Hematopoietic multipotent progenitor cell treated with erythropoietin and hydrocortisone succinate and interleukin-3 and kit ligand, for 17 days (in vitro differentiated cells): ENCODE results near the gene IQSEC1.

Experiments used
- DNase-seq: peaks from one replicate; pipeline ENCODE4 v3.0.0-alpha.2; 2015; ENCODE audit warnings: low spot score

The IQSEC1 gene

DNA sequence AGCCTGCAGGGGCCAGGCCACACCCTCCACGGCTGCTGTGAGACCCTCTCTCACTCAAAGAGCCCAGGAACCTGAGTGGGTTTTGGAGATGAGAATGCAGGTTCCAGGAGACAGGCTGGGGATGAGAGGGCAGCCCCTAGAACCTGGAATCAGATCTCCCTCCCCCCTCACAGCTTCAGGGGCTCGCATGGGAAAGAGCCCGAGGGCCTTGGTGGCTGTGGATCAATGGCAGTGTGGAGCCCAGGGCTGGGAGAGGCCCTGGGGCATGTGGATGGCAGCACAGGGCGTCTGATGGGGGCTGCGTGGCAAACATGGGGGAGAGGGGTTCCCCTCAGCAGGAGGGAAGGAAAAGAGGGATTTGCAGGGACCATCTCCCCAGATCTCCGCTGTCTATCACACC is 119.0 kb downstream of the IQSEC1 start:
- DNase-seq, result no peak

DNA sequence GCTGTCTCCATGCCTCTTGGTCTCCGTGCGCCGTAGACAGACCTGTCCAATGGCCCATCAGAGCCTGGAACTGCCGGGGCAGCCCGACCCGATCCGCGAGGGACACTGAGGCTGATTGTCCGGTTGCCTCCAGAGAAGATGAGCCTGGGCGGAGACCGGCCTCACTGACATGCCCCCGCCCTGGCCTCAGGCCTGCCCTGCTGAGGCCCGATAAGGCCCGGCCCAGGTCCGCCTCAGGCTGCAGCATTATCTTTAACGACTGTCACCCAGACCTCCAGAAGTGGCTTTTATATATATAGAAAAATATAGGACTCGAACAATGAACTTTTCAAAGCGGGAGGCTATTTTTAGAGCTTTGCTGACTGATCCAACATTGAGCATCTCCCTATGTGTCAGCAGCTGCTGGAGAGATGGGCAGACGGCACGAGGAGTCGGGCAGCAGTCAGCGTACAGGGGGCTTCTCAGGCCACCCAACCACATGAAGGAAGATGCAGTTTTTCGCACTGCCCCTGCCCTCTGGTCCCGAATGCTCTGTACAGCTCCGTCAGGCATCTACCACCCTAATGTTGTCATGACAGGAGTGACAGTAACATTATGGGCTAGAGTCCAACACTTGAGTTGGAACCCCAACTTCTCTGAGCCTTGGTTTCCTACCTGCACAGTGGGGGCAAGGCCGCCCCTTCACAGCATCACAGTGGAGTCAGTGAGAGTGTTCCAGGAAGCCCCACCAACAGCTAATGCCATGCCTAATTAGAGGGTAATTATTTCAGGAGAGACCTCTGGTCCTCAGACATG is 119.8 kb downstream of the IQSEC1 start:
- DNase-seq, result peak; percentile 88

DNA sequence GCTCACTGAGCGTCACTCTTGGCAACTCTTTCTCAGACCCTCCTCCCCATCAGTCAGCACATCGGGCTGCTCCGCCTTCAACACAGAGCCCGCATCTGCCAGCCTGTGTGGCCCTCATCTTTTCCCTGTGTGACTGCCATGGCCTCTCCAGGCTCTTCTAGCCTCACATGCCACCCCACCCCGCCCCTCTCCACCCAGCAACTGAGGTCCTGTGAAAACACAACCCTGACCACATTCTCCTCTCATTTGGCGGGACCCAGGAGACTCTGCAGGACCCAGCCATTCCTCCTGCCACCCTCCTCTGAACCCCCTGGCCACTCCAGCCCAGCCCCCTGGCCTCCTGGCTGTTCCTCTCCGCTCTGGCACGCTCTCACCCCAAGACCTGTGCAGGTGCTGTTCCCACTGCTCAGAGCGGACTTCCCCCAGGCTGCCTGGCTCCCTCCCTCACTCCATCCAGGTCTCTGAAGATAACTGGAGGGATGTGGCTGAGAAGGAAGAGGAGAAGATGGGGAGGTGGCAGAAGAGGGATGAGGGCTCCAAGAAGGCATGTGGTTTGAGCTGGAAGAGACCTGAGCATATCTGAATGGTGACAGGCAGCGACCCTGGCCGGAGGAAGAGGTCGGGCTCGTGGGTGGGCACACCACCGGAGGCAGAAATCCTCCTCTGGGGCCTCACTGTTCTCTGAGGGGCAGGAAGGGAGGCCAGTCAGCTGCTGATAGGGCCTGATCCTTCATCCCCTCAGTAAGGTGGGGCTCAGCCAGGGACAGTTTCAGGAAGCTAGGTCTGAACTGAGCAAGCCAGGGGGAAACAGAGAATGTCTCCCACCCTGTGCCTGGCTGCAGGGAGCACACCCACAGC is 120.7 kb downstream of the IQSEC1 start:
- DNase-seq, result peak; percentile 52

DNA sequence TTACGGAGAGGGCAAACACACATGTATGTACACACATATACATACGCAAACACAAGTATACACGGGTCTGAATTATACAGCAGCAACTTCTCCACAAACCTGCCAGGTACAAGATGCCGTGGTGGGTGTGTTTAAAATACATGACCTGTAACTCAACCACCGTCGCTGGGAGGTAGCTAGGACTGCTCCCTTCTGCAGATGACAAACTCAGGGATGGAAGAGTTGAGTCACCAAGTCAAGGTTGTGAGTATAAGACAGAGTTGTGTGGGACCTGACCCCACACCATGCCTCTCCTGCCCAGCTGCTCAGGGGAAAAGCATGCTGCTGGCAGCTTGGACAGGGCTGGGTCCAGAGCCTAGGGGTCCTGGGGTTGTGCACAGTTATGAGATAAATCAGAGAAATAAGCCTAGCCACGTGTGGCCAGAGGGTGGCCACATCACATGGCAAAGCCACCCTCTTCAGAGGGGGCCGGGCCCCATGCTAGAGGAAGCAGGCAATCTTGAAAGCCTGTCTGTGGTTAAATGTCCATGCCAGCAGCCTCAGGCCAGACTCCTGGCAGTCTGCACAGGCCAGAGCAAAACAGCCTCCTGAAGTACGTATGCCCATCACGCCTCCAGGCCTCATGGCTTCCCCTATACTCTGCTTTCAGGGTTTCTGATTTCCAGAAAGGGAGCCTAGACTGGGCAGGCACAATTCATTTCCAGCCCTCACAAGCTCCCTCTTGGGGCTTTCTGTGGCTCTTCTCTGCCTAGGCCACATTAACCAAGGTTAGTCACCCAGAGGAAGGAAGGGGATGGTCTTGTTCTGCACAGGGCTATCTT is 124.1 kb downstream of the IQSEC1 start:
- DNase-seq, result no peak

- DNase-seq, result no peak
These were observed 124.9 kb downstream of the IQSEC1 start for GRCh38 chr3:12948371-12948770.

GRCh38 chr3:12947504-12948369 is 125.5 kb downstream of the IQSEC1 start:
- DNase-seq, result peak; percentile 71

- DNase-seq, result no peak
These were observed 126.4 kb downstream of the IQSEC1 start for GRCh38 chr3:12946649-12947316.

DNA sequence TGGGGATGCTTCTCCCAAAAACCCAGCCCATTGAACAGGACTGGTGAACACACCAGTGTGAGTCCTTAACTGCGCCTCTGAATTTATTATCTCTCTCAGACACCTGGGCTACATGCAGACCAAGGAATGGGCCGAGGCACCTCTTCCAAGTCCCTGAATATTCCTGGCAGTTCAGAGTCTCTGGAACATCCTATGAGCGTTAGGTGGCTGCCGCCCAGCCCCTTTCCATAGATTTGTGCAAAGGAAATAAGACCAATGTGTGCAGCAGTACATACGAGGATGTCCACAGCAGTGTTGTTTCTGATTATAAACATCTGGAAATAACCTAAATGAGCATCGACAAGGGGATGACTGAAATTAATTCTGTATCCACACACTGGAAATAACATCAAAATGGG is 127.0 kb downstream of the IQSEC1 start:
- DNase-seq, result peak; percentile 54

DNA sequence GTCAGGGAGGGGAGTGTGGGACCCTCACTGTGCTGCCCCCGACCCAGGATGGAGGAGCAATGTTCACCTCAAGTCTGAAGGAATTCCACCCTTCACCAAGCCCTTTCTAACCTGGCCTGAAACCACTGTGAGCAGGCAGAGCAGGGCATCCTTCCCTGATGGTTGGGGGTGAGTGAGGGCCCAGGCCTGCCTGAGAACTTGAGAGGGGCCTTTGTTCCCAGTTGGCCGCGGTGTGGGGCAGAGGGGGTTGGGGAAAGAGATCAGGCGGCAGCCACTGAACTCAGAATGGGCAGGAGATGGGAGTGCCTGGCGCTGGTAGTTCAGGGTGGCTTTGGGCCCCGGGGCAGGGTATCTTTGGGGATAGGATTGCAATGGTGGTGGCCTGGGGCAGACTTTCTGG is 128.4 kb downstream of the IQSEC1 start:
- DNase-seq, result no peak

DNA sequence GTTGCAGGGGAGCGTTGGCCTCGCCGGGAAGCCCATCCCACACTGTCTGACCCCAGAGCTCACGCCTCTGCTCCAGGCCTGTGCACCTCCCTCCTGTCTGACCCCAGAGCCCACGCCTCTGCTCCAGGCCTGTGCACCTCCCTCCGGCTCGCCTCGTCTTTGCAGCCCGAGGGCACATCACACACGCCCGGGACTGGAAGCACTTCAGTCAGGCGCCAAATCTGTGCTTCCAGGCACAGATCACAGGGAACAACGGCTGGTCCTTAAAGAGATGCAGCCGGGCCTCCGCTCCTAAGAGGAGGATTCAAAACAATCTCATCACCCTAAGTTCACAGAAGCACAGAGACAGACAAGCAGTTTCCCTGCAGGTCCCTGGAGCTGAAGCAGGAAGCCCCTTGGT is 128.8 kb downstream of the IQSEC1 start:
- no peak for DNase-seq

DNA sequence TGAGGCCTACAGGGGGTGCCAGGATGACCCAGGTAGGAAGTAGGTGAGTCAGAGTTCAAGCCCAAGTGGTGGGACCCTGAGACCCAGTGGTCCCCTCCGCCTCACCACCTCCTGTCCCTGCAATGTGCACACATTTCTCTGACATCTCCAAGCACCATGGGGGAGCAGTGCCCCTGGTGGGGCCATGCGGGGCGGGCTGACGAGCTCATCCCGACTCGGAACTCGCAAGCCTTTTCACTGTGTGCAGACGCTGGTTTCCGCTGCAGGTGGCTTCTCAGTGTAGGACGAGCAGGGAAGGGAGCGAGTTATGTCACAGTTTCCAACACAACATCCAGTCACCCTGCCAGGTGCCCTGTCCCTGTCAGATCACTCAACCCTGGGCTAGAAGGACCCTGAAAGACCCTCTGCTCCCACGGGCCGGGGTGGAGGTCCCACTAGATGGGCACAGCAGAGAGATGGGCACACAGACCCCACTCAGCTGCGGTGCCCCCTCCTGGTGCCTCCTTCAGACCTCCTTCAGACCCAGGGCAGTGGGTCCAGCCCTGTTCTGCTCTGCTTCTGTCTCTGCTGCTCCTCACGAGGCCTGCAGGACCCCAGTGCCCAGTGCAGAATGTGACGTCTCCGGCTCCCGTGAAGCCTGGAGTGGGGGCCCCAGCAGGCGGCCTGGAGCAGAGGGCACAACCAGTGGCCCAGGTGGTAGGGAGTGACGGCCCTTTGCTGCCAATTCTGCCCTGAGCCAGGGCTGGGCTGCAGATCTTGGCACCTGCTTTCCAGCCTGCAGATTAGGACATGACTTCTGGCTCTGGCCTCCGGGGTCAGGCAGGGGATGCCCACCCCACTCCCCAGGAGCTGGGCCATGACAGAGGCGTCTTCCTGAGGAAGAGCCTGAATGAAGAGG is 129.9 kb downstream of the IQSEC1 start:
- DNase-seq, result no peak

GRCh38 chr3:12941495-12942023 is 131.7 kb downstream of the IQSEC1 start:
- DNase-seq, result no peak

GRCh38 chr3:12940854-12941253 is 132.4 kb downstream of the IQSEC1 start:
- no peak for DNase-seq

DNA sequence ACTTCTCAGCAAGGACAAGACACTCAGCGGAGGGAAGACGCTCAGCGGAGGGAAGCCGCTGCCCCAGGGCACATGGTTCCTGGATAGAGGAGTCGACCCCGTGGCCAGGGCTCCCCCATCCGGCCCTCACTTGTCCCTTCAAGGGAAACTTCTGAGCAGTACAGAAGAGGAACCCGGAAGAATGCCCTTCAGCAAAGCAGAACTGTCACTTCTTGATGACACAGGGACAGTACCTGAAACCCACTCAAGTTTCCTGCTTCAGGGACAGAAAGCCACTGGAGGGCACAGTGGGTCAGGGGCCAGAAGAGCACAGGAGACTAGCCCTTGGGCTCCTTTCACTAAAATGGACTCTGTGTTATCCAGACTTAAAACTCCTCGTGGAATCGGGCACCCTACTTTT is 134.1 kb downstream of the IQSEC1 start:
- no peak for DNase-seq

DNA sequence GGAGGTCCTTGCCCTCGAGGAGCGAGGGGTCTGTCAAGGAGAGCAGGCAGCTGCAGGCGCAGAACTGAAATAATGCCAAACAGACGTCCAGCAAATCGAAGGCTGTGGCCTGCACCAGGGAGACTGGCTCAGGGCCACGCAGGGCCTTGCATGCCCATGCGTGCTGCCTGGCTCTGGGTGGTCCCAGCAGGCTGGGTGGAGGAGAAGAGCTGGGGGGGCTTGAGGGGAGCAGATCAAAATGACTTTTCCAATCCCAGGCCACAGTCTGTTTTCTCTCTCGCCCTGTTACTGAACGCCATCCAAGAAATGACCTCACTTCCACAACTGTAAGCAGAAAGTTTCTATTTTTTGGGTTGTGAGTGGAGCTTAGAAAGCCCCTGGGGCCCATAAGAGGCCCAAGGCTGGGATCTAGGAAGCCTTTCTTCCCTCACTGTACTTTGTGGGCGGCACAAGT is 134.9 kb downstream of the IQSEC1 start:
- no peak for DNase-seq

DNA sequence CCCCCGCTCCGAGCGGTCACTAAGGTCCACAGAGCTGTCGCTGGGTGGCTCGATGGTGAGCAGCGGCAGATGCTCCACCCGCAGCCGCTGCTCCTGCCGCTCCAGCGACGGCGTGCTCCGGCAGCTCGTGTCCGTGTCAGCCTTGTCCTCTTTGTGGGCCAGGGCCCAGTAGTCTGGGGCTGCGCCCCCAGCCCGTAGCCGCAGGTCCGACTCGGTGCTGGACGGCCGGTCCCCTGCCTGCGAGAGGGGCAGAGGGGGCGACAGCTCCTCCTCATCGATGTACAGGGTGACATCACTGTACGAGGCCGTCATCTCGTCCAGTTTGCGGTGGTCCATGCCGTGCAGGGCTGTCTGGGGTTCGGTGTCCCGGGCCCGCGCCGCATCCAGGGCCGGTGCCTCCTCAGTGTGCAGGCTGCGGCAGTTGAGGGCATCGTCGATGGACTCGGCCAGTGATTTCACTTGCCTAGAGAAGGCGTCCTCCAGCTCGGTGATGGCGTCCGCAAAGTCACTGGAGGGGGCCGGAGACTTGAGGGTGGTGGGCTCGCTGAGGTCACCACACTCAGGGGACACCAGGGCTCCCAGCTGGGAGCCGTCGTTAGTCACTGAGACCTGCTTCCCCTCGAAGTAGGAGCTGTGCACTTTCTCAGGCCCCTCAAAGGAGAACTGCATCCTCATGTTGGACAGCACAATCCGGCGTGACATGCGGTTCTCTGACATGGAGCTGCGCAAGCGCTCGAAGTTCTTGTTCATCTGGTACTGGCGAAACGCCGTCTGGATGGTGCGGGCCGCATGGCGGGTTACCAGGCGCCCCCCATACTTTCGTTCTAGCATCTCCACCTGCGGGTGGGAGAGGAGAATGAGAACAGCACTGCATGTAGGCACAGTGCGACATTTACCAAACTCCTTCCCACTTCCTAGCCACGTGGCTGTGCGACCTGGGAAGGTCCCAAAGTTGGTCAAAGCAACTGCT is 137.1 kb downstream of the IQSEC1 start:
- DNase-seq, result no peak

GRCh38 chr3:12935023-12935860 is 138.0 kb downstream of the IQSEC1 start:
- no peak for DNase-seq
